NCI-H748 (cell line): Measurements from ENCODE around the gene ZNF592.
"Not testable (repeated sequence)": the region's sequence is repeated elsewhere in the genome, so short reads cannot be mapped to it uniquely, and the experiment has no call there.

ENCODE experiments used
- DNase-seq: peaks from one replicate; lab custom pipeline; 2025; ENCODE audit not compliant: unreplicated experiment; lab: John Stamatoyannopoulos, UW

Gene ZNF592, protein sequence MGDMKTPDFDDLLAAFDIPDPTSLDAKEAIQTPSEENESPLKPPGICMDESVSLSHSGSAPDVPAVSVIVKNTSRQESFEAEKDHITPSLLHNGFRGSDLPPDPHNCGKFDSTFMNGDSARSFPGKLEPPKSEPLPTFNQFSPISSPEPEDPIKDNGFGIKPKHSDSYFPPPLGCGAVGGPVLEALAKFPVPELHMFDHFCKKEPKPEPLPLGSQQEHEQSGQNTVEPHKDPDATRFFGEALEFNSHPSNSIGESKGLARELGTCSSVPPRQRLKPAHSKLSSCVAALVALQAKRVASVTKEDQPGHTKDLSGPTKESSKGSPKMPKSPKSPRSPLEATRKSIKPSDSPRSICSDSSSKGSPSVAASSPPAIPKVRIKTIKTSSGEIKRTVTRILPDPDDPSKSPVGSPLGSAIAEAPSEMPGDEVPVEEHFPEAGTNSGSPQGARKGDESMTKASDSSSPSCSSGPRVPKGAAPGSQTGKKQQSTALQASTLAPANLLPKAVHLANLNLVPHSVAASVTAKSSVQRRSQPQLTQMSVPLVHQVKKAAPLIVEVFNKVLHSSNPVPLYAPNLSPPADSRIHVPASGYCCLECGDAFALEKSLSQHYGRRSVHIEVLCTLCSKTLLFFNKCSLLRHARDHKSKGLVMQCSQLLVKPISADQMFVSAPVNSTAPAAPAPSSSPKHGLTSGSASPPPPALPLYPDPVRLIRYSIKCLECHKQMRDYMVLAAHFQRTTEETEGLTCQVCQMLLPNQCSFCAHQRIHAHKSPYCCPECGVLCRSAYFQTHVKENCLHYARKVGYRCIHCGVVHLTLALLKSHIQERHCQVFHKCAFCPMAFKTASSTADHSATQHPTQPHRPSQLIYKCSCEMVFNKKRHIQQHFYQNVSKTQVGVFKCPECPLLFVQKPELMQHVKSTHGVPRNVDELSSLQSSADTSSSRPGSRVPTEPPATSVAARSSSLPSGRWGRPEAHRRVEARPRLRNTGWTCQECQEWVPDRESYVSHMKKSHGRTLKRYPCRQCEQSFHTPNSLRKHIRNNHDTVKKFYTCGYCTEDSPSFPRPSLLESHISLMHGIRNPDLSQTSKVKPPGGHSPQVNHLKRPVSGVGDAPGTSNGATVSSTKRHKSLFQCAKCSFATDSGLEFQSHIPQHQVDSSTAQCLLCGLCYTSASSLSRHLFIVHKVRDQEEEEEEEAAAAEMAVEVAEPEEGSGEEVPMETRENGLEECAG (N-terminal part only)

DNA sequence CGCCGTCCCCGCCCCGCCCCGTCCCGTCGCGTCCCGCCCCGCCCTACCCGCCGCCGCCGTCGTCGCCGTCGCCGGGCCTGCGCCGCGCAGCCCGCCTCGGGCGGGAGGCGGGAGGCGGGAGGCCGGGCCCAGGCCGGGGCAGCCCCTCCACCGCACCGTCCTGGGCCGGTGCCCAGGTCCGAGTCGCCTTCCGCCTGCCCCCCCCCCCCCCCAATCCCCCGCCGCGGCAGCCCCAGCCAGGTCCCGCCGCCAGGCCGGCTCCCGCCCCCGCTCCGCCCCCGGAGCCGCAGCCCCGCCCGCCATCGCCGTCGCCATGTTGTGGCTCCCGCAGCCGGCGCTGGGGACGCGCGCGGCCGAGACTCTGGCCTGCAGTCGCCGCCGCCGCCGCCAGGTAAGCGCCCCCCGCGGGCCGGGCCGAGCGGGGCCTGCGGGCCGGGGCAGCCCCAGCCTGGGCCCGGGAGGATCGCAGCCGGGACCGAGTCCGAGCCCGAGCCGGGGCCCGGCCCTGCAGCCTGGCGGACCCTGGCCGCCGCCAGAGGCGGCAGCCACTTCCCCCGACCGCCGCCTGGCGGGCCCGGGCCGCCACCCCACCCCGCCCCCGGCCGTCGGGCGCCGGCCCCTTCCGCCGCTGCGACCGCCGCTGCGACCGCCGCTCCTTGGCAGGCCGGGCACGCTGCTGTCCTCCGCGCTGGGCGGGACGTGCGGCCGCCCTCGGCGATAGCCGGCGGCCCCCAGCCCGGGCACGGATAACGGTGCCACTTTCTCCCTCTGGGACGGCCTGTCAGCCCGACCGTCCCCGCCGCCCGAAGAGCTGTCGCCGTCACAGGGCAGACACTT is at the start of gene ZNF592:
ZNF592 (plus strand) TSS at position 319 of the 837 bp plus-strand sequence. CDS start 34,084 bp downstream, outside the sequence.
- peak; percentile 71 for DNase-seq

DNA sequence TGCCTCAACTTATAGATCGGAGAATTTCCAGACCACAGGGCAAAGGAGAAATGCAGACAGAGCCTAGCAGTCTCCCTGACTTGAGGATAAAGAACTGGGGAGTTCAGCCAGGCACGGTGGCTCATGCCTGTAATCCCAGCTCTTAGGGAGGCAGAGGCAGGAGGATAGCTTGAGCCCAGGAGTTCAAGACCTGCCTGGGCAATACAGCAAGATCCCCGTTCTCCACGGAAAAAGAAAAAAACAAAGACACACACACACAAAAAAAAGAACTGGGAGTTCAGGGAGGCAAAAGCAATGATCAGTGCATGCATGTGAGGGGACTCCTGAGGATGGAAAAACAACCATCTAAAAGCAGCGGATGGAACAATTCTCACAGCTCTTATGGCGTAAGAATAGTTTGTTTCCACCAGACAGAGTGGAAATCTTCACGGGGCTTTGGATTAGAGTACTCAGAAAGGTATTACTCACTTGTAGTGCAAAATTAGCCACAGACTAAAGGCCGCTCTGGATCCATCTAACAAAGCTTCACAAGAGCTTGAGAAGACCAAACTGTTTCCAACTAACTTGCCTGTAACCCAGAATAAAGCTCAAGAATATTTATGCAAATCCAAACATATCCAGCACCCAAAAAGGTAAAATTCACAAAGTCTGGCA is 48.7 kb upstream of the ZNF592 start:
- DNase-seq = no peak

DNA sequence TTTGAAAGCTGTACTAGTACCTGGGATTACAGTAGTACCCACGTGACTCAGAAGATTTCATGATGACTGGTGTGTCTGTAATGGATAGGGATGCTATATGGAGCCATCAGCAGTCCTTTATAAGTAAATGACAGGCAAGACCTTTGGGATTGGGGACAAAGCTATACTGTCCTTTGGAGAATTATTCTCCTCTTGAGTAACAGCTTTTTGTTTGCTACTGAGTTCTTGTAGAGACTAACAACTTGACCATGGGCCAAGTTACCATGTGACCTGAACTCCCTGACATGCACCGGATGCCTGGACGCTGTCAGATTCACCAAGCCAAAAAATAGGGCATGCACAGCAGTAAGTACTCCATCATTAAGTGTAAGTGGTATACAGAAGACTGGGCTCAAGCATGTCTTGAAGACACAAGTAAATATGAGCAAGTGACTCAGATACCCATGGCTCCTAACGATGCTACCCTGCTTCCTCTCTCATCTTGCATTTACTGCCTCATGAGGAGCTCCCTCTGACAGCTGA is 45.4 kb upstream of the ZNF592 start:
- DNase-seq = no peak

DNA sequence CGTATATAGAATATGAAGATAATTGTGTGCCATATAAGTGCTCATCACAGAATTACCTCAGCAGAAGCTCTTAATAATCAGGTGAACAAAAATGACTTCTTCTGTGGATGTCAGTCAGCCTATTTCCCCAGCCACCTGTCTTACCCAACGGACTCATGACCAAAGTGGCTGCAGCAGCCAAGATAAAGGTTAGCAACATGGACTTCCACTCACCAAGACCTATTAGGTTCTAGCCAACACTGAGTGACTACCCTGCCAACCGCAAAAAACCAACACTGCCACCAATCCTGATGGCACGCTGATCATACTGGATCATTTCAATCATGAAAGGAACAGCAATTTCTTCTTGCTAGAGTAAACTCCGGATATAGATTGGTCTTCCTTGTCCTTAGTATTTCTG is 44.6 kb upstream of the ZNF592 start:
- DNase-seq = no peak

DNA sequence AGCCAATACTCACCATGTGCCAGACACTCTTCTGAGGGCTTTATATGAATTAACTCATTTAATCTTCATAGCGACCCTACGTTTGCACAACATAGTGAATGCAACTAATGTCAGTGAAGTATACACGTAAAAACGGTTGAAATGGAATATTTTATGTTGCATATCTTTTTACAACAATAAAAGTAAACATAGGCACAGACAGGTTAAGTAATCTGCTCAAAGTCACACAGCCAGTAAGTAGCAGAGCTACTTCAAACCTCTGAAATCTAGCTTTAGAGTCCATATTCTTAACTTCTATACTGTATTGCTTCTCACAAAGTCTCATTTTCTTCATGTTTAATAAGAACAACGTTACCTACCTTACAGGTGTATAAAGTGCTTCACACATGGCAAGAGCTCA is 34.0 kb upstream of the ZNF592 start:
- DNase-seq = no peak

DNA sequence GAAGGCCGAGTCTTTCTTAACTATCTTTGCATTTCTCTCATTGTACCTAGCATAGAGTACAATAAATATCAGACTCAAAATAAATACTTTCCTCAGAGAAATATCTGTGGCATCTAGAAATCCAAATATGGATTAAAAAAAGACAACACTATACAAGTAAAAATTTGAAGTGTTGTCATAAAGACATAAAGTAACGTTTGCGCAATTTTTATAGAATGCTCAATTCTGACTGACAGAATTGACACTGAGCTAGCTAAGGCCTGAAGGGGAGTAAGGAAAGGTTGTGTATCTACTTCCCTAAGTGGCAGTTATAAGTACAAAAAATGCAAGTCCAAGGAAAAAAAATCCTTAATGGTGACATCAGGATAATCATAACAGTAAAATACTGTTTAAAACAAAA is 33.6 kb upstream of the ZNF592 start:
- no peak for DNase-seq

DNA sequence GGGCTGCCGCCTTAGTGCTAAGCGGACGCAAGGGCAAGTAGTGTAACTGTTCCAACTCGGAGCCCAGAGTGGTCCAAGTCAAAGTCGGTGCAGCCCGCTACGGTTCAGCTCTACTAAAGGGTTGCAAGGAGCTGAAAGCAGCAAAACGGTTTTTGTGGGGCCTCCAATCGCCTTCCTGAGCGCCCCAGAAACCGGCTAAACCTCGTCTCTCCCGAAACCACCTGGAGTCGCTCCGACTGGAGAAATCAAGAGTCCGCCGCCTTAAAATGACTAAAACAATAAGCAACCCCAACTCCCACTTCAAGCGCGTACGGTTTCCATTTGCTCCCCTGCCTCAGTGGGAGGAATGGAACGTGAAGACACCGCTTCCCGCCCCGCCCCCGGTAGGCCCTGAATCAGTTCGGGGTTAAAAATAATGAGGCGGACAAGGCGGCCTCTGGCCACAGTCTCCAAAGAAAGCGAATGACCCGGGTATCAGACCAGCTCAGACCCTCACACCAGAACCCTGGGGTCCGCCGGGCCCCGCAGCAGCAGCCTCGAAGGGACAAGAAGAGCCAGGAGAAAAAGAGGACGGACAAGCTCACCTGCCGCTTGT is 32.9 kb upstream of the ZNF592 start:
- peak; percentile 53 for DNase-seq

DNA sequence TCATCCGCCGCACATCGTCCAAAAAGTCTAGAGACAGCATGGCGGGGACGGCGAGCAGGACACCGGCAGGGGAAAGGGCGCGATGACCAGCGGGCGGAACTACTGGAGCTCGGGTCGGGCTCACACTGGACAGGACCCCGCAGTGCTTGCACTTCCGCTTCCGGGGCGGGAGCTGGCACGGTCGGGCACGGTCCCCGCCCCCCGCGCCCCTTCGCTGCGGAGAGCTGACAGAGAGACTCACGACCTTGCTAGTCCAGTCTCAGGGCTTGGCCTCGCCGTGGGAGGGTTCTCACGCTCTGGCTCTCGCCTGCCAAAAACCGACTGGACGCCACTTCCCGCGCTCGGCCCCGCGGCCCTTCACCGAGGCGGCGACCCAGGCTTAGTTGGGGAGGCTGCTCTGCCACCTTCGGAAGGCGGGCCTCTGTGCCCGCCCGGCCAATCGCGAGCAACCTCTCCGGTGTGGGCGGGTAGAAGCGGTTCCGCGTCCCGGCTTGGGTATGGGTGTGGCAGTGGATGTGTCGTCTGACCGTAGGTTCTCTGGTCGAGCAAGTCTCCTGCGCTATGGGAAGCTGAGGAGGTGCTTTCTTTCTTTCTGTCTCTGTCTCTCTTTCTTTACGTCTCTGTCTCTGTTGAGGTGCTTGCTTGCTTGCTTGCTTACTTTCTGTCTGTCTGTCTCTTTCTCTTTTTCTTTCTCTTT is 32.2 kb upstream of the ZNF592 start, which contains the start of gene SEC11A:
SEC11A (minus strand) TSS at position 104 of the 697 bp plus-strand sequence; CDS start at position 40, 64 bp downstream.
- DNase-seq = peak; percentile 91

DNA sequence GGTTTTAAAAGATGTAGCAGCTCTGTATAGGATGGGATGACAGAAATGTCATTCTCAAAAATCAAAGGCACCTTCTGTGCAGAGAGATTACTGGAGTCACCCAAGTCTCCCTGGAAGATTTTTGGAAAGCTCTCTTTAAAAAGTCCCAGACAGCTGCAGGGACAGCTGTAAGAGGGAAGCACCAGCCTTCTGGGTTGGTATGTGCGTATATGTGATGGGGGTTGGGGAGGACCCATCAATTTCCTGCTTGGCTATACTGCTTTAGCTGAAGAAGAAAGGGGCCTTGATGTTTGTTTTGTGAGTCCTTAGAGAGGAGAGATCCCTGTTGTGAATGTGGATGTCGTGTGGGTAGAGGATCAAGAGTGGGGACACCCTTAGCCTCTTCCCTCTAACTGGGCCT is 27.0 kb upstream of the ZNF592 start:
- no peak for DNase-seq

DNA sequence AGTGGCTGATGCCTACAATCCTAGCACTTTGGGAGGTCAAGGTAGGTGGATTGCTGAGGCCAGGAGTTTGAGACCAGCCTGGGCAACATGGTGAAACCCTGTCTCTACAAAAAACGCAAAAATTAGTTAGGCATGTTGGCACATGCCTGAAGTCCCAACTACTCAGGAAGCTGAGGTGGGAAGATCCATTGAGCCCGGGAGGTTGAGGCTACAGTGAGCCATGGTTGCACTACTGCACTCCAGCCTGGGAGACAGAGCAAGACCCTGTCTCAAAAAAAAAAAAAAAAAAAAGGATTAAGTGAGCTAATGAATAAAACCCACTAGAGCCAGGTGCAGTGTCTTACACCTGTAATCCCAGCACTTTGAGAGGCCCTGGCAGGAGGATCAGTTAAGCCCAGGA is 25.8 kb upstream of the ZNF592 start:
- no peak for DNase-seq

DNA sequence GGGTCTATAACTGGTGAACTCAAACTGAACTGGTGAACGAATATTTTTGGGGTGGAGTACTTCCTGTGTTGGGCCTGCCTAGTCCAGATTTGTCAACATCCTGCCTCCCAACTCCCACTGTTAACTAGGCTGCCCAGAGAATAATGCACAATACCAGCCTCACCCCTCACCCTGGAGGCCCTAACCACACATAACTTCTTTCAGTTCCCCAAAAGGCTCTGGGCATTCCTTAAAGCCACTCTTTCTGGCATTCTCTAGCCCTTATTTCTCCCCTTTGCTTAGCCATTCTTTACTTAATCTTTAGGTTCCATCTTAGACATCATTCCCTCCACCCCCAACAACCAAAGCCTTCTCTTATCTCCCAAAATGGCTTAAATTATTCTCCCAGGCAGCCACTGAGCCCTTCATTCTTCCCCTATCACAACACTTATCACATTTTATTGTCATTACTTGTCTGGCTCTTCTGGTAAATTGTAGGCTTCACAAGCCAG is 23.3 kb upstream of the ZNF592 start:
- DNase-seq = no peak

DNA sequence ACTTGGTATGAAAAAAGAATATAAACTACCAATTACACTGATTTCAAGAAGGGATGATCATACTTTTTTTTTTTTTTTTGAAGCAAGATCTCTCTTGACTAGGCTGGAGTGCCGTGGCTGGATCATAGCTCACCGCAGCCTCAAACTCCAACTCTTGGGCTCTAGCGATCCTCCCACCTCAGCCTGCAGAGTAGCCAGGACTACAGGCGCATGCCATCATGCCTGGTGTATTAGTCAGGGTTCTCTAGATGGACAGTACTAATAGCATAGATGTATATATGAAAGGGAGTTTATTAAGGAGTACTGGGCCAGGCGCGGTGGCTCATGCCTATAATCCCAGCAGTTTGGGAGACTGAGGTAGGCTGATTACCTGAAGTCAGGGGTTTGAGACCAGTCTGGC is 21.0 kb upstream of the ZNF592 start:
- DNase-seq = no peak

DNA sequence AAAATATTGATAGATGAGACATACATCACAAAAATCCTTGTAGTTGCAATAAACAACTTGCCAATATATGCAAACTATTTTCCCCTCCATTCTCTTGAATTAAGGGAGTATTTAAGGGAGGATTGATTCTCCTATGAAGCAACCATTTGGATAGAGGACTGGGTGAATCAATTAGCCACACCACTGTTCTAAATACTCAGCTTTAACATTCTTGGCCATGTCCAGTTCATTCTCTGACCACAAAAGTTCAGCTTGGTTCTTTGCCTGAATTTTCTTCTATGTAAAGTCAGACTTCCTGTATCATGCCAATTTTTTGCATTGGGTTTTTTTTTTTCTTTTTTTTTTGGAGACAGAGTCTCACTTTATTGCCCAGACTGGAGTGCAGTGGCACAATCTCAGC is 16.6 kb upstream of the ZNF592 start:
- no peak for DNase-seq

DNA sequence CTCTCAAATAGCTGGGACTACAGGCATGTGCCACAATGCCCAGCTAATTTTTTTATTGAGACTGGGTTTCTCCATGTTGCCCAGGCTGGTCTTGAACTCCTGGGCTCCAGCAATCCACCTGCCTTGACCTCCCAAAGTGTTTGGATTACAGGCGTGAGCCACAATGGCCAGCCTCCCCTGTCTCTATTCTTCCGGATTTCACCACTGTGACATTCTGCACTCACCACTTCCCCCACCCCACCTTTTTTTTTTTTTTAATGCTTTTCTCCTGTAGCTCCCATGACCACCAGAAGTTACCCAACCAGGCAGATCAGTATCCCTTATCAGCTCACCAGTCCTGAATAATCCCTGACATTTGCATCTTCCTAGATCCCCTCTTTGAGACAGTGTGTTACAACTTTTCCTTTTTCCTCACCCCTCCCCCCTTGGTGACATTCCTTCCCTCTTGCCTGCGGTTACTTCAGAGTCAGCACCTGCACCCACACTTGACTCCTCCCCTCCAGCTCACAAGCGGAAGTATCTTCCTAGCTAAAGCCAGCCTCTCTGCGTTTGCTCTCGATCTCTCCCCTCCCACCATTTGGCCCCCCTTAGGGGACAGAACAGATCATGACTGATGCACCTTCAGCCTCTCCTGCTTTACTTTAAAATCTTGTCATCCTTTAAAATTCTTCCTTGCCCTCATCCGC is 13.5 kb upstream of the ZNF592 start:
- peak; percentile 21 for DNase-seq

DNA sequence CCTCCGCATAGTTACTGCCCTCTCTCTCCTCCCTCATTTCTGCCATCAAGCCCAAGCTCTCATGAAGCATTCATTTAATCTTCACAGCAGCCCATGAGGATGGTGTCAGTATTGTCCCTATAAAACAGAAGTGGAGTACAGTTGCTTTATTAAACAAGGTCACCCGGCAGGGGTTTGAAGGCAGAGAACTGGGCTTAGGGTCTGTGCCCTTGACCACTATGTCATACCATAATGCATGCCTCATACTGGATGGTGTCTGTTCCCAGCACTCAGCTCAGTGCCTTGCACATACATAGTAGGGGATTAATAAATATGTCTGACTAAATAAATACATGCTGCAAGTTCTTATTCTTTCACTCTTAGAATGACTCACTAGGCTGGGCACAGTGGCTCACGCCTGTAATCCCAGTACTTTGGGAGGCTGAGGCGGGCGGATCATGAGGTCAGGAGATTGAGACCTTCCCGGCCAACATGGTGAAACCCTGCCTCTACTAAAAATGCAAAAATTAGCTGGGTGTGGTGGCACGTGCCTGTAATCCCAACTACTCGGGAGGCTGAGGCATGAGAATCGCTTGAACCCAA is 12.8 kb upstream of the ZNF592 start:
- DNase-seq = not testable (repeated sequence)

DNA sequence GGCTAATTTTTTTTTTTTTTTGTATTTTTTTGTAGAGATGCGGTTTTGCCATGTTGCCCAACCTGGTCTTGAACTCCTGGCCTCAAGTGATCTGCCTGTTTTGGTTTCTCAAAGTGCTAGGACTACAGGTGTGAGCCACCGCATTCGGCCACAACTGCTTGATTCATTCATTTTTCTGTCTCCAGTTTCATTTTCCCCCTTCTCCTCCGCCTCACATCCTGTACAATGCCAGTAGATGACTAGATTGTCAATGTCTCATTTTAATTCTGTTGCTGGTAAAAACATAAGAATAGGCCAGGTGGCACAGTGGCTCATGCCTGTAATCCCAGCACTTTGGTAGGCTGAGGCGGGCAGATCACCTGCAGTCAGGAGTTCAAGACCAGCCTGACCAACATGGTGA is 12.0 kb upstream of the ZNF592 start:
- DNase-seq = no peak

DNA sequence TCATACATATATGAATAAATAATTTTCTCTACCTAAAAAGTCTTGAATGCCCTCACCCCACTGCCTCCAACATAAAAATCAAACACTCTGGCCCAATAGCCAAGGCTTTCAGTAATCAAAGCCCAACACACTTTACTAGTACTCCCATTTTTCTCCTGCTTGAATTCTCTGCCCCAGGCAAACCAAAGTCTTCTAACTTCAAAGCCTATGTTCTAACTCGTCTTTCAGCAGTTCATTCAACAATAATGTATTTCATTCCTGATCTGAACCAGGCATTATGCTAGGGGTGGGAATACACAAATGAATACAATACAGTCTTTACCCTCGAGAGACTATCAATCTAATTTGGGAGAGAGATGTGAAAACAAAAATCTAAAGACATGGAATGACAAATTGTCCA is 11.4 kb upstream of the ZNF592 start:
- no peak for DNase-seq

DNA sequence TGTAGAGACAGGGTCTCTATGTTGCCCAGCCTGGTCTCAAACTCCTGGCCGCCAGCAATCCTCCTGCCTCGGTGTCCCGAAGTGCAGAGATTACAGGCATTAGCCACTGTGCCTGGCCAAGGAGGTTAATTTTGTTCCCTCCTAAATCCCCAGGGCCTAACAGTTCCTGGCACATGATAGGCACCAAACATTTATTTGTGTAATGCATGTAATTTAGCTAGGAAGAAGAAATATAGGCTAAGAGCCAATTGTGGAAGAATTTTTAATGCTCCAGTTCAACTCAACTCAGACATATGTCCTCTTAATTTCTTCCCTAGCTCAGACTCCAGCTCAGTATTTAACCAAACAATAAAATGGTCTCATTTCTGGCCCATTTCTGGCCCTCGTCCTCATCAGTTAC is 7.7 kb upstream of the ZNF592 start:
- DNase-seq = no peak
